HCT116 (cell line): Measurements from ENCODE around the gene IRX2. TPM values are rescaled to one million over a fixed set of nuclear protein-coding genes. Genes with fewer than 3 reads are reported as not detected.

Source experiments
- ATAC-seq: fragments of 200-7000 bp; cut with Tn5 transposase; 2 replicates; pipeline ENCODE4 v1.9.1; 2020; ENCODE audit warnings: mild to moderate bottlenecking, moderate library complexity
- BruUV-seq: library from RNA; stranded (reverse); fragments of 400-500 nt; replicated peaks from 2 replicates; lab custom pipeline; 2021; lab: Mats Ljungman, UMichigan
- CTCF ChIA-PET: fragments of 300-600 bp; sonication (Branson Sonifier 250); formaldehyde crosslinking; loops from one replicate; lab custom pipeline; 2021; ENCODE audit warnings: antibody characterized with exemption; lab: Charles Lee
- POLR2A ChIA-PET: fragments of 300-600, 350-600 bp; sonication (Branson Sonifier 250); formaldehyde crosslinking; loops from one replicate; lab custom pipeline; 2021; ENCODE audit warnings: antibody characterized with exemption; lab: Charles Lee
- RAD21 ChIA-PET, 2 experiments: fragments of 300-600 bp; sonication (Branson Sonifier 250); formaldehyde crosslinking; loops; one replicate each; lab custom pipeline; 2023; ENCODE audit warnings: low total read pairs in 2 of 2; ENCODE audit not compliant: uncharacterized antibody in 2 of 2, unreplicated experiment in 2 of 2, low non-redundant PET in 1 of 2; lab: Charles Lee
- DNase-seq: peaks from one replicate; pipeline ENCODE4 v3.0.0-alpha.2; 2010; ENCODE audit warnings: low read depth, low spot score
- H2AFZ ChIP-seq: fragments of 200-600 bp; shearing (Covaris generic), sonication (generic); 2 replicates; pipeline ENCODE4 v1.6.1; 2017; ENCODE audit warnings: low read depth, mixed run types, mixed read lengths, antibody characterized with exemption, low read length; ENCODE audit not compliant: poor library complexity, severe bottlenecking
- H3K27ac ChIP-seq: 2 replicates; pipeline ENCODE4 v1.5.1; 2012; ENCODE audit warnings: low read depth, low read length
- H3K27me3 ChIP-seq: fragments of 200-600 bp; sonication (generic); 2 replicates; pipeline ENCODE4 v1.6.1; 2016; ENCODE audit warnings: mixed run types, low read length, mixed read lengths; ENCODE audit not compliant: insufficient read depth
- H3K36me3 ChIP-seq, 2 experiments: fragments of 200-500 bp in 1 of 2; fragments of 200-600 bp in 1 of 2; sonication (Bioruptor generic) in 1 of 2; sonication (generic) in 1 of 2; 2 replicates each; pipeline versions ENCODE4 v1.5.1 to v1.6.1; 2014 to 2016; ENCODE audit warnings: low read length in 2 of 2, inconsistent platforms in 1 of 2, mixed read lengths in 1 of 2, mixed run types in 1 of 2; ENCODE audit not compliant: insufficient read depth in 2 of 2, control insufficient read depth in 1 of 2
- H3K4me1 ChIP-seq, 2 experiments: fragments of 200-600 bp in 1 of 2; sonication (generic) in 1 of 2; 2 replicates each; pipeline versions ENCODE4 v1.5.1 to v1.6.1; 2012 to 2017; ENCODE audit warnings: low read length in 2 of 2, inconsistent platforms in 1 of 2, mild to moderate bottlenecking in 1 of 2, mixed read lengths in 1 of 2, mixed run types in 1 of 2, moderate library complexity in 1 of 2; ENCODE audit not compliant: insufficient read depth in 2 of 2, control insufficient read depth in 1 of 2
- H3K4me2 ChIP-seq: fragments of 200-600 bp; sonication (generic); 2 replicates; pipeline ENCODE4 v1.6.1; 2017; ENCODE audit warnings: mixed run types, low read length, mixed read lengths
- H3K4me3 ChIP-seq, 2 experiments: fragments of 200-600 bp in 1 of 2; sonication (generic) in 1 of 2; replicated peaks in 1 of 2; 2 replicates each; pipeline ENCODE4 v1.5.1; 2011 to 2016; ENCODE audit warnings: low read length in 2 of 2, control low read depth in 1 of 2, low read depth in 1 of 2, mild to moderate bottlenecking in 1 of 2, mixed read lengths in 1 of 2, mixed run types in 1 of 2
- H3K79me2 ChIP-seq: fragments of 200-600 bp; sonication (generic); 2 replicates; pipeline ENCODE4 v1.6.1; 2017; ENCODE audit warnings: mild to moderate bottlenecking, mixed run types, low read length, moderate library complexity, mixed read lengths; ENCODE audit not compliant: insufficient read depth
- H3K9ac ChIP-seq: fragments of 200-600 bp; sonication (generic); 2 replicates; pipeline ENCODE4 v1.6.1; 2016; ENCODE audit warnings: low read length, mixed read lengths
- H3K9me2 ChIP-seq: fragments of 200-600 bp; sonication (generic), shearing (Covaris generic); 2 replicates; pipeline ENCODE4 v1.6.1; 2017; ENCODE audit warnings: mixed run types, mild to moderate bottlenecking, moderate library complexity; ENCODE audit not compliant: insufficient read depth
- H3K9me3 ChIP-seq, 2 experiments: fragments of 200-500 bp in 1 of 2; fragments of 200-600 bp in 1 of 2; sonication (Bioruptor generic) in 1 of 2; sonication (generic) in 1 of 2; 2 replicates each; pipeline ENCODE4 v1.6.1; 2014 to 2017; ENCODE audit warnings: low read length in 2 of 2, mixed read lengths in 2 of 2, inconsistent platforms in 1 of 2, low read depth in 1 of 2, mild to moderate bottlenecking in 1 of 2, mixed run types in 1 of 2, moderate library complexity in 1 of 2; ENCODE audit not compliant: control insufficient read depth in 1 of 2, insufficient read depth in 1 of 2
- H4K20me1 ChIP-seq: fragments of 200-600 bp; sonication (generic), shearing (Covaris generic); 2 replicates; pipeline ENCODE4 v1.6.1; 2017; ENCODE audit warnings: mixed run types, mild to moderate bottlenecking, moderate library complexity; ENCODE audit not compliant: insufficient read depth
- ATF3 ChIP-seq: IDR thresholded peaks from 2 replicates; pipeline ENCODE4 v1.6.1; 2012
- CBX3 ChIP-seq: IDR thresholded peaks from 2 replicates; pipeline ENCODE4 v1.6.1; 2012; ENCODE audit warnings: low read depth
- CEBPB ChIP-seq: IDR thresholded peaks from 2 replicates; pipeline ENCODE4 v1.6.1; 2012; ENCODE audit warnings: low read depth
- CTCF ChIP-seq, 3 experiments: fragments of 200-600 bp in 1 of 3; sonication (generic) in 1 of 3; IDR thresholded peaks in 2 of 3; conservative IDR thresholded peaks in 1 of 3; 2 replicates each; pipeline ENCODE4 v1.5.1; 2012 to 2017; ENCODE audit warnings: low read depth in 2 of 3, low read length in 2 of 3, antibody characterized with exemption in 1 of 3, borderline replicate concordance in 1 of 3, control low read depth in 1 of 3, mild to moderate bottlenecking in 1 of 3, mixed read lengths in 1 of 3, mixed run types in 1 of 3, moderate library complexity in 1 of 3; ENCODE audit not compliant: insufficient read depth in 1 of 3
- ELF1 ChIP-seq: IDR thresholded peaks from 2 replicates; pipeline ENCODE4 v1.6.1; 2012; ENCODE audit warnings: low read depth, borderline replicate concordance
- EZH2 ChIP-seq: fragments of 200-600 bp; sonication (generic); IDR thresholded peaks from 2 replicates; pipeline ENCODE4 v1.6.1; 2017; ENCODE audit warnings: antibody characterized with exemption, mixed run types
- POLR2AphosphoS5 ChIP-seq: IDR thresholded peaks from 2 replicates; pipeline ENCODE4 v1.6.1; 2011; ENCODE audit warnings: mild to moderate bottlenecking, low read depth, low read length, moderate library complexity
- RAD21 ChIP-seq: IDR thresholded peaks from 2 replicates; pipeline ENCODE4 v1.6.1; 2012; ENCODE audit warnings: low read depth, mild to moderate bottlenecking
- REST ChIP-seq: IDR thresholded peaks from 2 replicates; pipeline ENCODE4 v1.6.1; 2012; ENCODE audit warnings: low read depth
- SRF ChIP-seq: IDR thresholded peaks from 2 replicates; pipeline ENCODE4 v1.6.1; 2012; ENCODE audit warnings: low read depth
- TCF7L2 ChIP-seq: IDR thresholded peaks from 2 replicates; pipeline ENCODE4 v1.7.0; 2011; ENCODE audit warnings: borderline replicate concordance, inconsistent platforms; ENCODE audit not compliant: insufficient read depth, insufficient read length; ENCODE audit errors: extremely low read depth
- ZBTB33 ChIP-seq: IDR thresholded peaks from 2 replicates; pipeline ENCODE4 v1.6.1; 2011; ENCODE audit warnings: mild to moderate bottlenecking, low read length, moderate library complexity; ENCODE audit not compliant: insufficient replicate concordance; ENCODE audit errors: extremely low read depth
- ZFX ChIP-seq: fragments of 450-650 bp; IDR thresholded peaks from 2 replicates; pipeline ENCODE4 v1.6.1; 2017
- intact Hi-C: fragments of 100-400 bp; cut with micrococcal nuclease; formaldehyde crosslinking; loops from 2 replicates; pipeline ENCODE4 v1.10.0; 2022
- total RNA-seq: library from RNA; stranded (reverse); gene quantifications from one replicate; pipeline ENCODE4 v1.2.1, GENCODE V29; 2021; ENCODE audit not compliant: unreplicated experiment

The IRX2 gene
- total RNA-seq, 1 experiment from 2014 or later, result not detected

- Histone ChIP-seq H3K4me2 (no peak overlapping the region), H3K9me2 (no peaks in the 10 kb centered on the region), H4K20me1 (no peaks in the 10 kb centered on the region), H3K4me3 (no peak overlapping the region), H3K9ac (no peak overlapping the region), H3K79me2 (no peaks in the 10 kb centered on the region), H3K4me1 (no peaks in the 10 kb centered on the region), H2AFZ (no peak overlapping the region), H3K9me3 (peaks cover 0 to 24% of the 10 kb centered on the region in 2 experiments; a peak in 3 of 4 replicates), H3K36me3 (no peaks in the 10 kb centered on the region), H3K27ac (no peak overlapping the region), H3K27me3 (no peaks in the 10 kb centered on the region)
- ATAC-seq, result no peak
- TF ChIP-seq RAD21 (no peak), ELF1 (no peak), POLR2AphosphoS5 (no peak), SRF (no peak), CTCF (IDR thresholded peaks at IDR 0.05 in 2 of 3, conservative IDR thresholded peaks at IDR 0.05 in 1 of 3; ENCODE audit: borderline replicate concordance in 1 of 3, insufficient read depth in 1 of 3, low read depth in 2 of 3, low read length in 2 of 3) (no peak), REST (no peak), TCF7L2 (no peak), ATF3 (no peak), CBX3 (no peak), ZFX (no peak), CEBPB (no peak), ZBTB33 (no peak), EZH2 (no peak)
- no peak for DNase-seq
- ChIA-PET RAD21 (no interaction called here), POLR2A (no interaction called here), CTCF (no interaction called here)
- BruUV-seq, result no TSS peak
- intact Hi-C loops, result no loop called here
Measured at GRCh38 chr5:2763533-2763794, 12.0 kb upstream of the IRX2 start.
